HepG2 (cell line): ENCODE results near the gene AFAP1. TPM values are rescaled to one million over a fixed set of nuclear protein-coding genes. Genes with fewer than 3 reads are reported as not detected.

Experiments used
- DR1 ChIP-seq: sonication (generic); formaldehyde crosslinking; IDR thresholded peaks from 2 replicates; pipeline ENCODE4 v1.8.0; 2021; ENCODE audit warnings: mild to moderate bottlenecking, missing genetic modification reagents, inconsistent platforms
- EED ChIP-seq: sonication (generic); formaldehyde crosslinking; IDR thresholded peaks from 2 replicates; pipeline ENCODE4 v1.5.0; 2020; ENCODE audit warnings: mild to moderate bottlenecking, missing genetic modification reagents
- HDAC2 ChIP-seq: sonication (generic); formaldehyde crosslinking; IDR thresholded peaks from 2 replicates; pipeline ENCODE4 v1.4.0; 2020; ENCODE audit warnings: missing genetic modification reagents
- HMG20B ChIP-seq: conservative IDR thresholded peaks from 2 replicates; pipeline ENCODE4 v1.6.1; 2016; ENCODE audit warnings: missing genetic modification reagents, missing compliant biosample characterization
- HMGA1 ChIP-seq: sonication (generic); formaldehyde crosslinking; conservative IDR thresholded peaks from 2 replicates; pipeline ENCODE4 v1.4.0; 2020; ENCODE audit warnings: missing genetic modification reagents
- MTF1 ChIP-seq: sonication (generic); formaldehyde crosslinking; IDR thresholded peaks from 2 replicates; pipeline ENCODE4 v1.5.0; 2020; ENCODE audit warnings: missing genetic modification reagents
- RFXAP ChIP-seq: sonication (generic); formaldehyde crosslinking; IDR thresholded peaks from 2 replicates; pipeline ENCODE4 v1.4.0; 2020; ENCODE audit warnings: missing genetic modification reagents, borderline replicate concordance
- SIX4 ChIP-seq: sonication (generic); formaldehyde crosslinking; IDR thresholded peaks from 2 replicates; pipeline ENCODE4 v1.4.0; 2020; ENCODE audit warnings: missing genetic modification reagents
- SKI ChIP-seq: fragments of 450-650 bp; IDR thresholded peaks from one replicate; pipeline ENCODE4 v1.6.1; 2018; ENCODE audit warnings: mild to moderate bottlenecking; ENCODE audit not compliant: partially characterized antibody
- STAT5B ChIP-seq: sonication (generic); formaldehyde crosslinking; IDR thresholded peaks from 2 replicates; pipeline ENCODE4 v1.4.0; 2020; ENCODE audit warnings: missing genetic modification reagents
- TEAD3 ChIP-seq: optimal IDR thresholded peaks from 2 replicates; pipeline ENCODE3; 2016; ENCODE audit warnings: borderline replicate concordance
- U2AF2 ChIP-seq: fragments of 200-400 bp; formaldehyde crosslinking; IDR thresholded peaks from 2 replicates; pipeline ENCODE4 v1.6.1; 2017; ENCODE audit warnings: low read depth, mild to moderate bottlenecking, low read length
- ZBTB20 ChIP-seq: sonication (generic); formaldehyde crosslinking; IDR thresholded peaks from 2 replicates; pipeline ENCODE4 v1.8.1; 2023; ENCODE audit warnings: missing genetic modification reagents, low read depth, mild to moderate bottlenecking, borderline replicate concordance
- ZFP37 ChIP-seq: sonication (generic); formaldehyde crosslinking; IDR thresholded peaks from 2 replicates; pipeline ENCODE4 v1.4.0; 2020; ENCODE audit warnings: missing genetic modification reagents, borderline replicate concordance
- ZNF496 ChIP-seq: sonication (generic); formaldehyde crosslinking; IDR thresholded peaks from 2 replicates; pipeline ENCODE4 v1.8.1; 2023; ENCODE audit warnings: mild to moderate bottlenecking, moderate library complexity, missing genetic modification reagents; ENCODE audit not compliant: insufficient replicate concordance
- ZNF501 ChIP-seq: sonication (generic); formaldehyde crosslinking; IDR thresholded peaks from 2 replicates; pipeline ENCODE4 v1.5.1; 2020; ENCODE audit warnings: mild to moderate bottlenecking, moderate library complexity, missing genetic modification reagents
- ZNF747 ChIP-seq: sonication (generic); formaldehyde crosslinking; IDR thresholded peaks from 2 replicates; pipeline ENCODE4 v1.8.1; 2023; ENCODE audit warnings: missing genetic modification reagents, mild to moderate bottlenecking, borderline replicate concordance
- ZNF788 ChIP-seq: sonication (generic); formaldehyde crosslinking; IDR thresholded peaks from 2 replicates; pipeline ENCODE4 v1.5.0; 2020; ENCODE audit warnings: mild to moderate bottlenecking, missing genetic modification reagents, borderline replicate concordance
- ZNF839 ChIP-seq: sonication (generic); formaldehyde crosslinking; IDR thresholded peaks from 2 replicates; pipeline ENCODE4 v1.4.0; 2020; ENCODE audit warnings: missing genetic modification reagents, mild to moderate bottlenecking, borderline replicate concordance
- polyA plus RNA-seq, 8 experiments: library from polyadenylated mRNA; depleted of rRNA in 3 of 8; stranded (reverse) in 7 of 8; unstranded in 1 of 8; fragments of >200 nt; fragmentation: Illumina TruSeq in 4 of 8; extraction: Trizol in 4 of 8; gene quantifications; 2 replicates each; pipeline versions ENCODE4 v1.2.1 to v1.2.3, GENCODE V29; 2011 to 2016; ENCODE audit warnings: low read depth in 4 of 8, missing spikeins in 1 of 8, mixed read lengths in 1 of 8; ENCODE audit not compliant: insufficient read depth in 1 of 8
- total RNA-seq, 5 experiments: library from RNA; depleted of rRNA; stranded (reverse); fragments of >200 nt; fragmentation: Illumina TruSeq; extraction: Trizol; gene quantifications; 2 replicates each; pipeline ENCODE4 v1.2.3, GENCODE V29; 2016; ENCODE audit warnings: low read depth in 1 of 5
- TF ChIP-seq, protein P1 (sequence below): fragments of 450-650 bp; IDR thresholded peaks from 2 replicates; pipeline ENCODE4 v1.6.1; 2016
- TF ChIP-seq, protein P2 (sequence below): sonication (generic); formaldehyde crosslinking; IDR thresholded peaks from 2 replicates; pipeline ENCODE4 v1.5.0; 2020; ENCODE audit warnings: mild to moderate bottlenecking, missing genetic modification reagents
- TF ChIP-seq, protein P3 (sequence below): sonication (generic); formaldehyde crosslinking; IDR thresholded peaks from 2 replicates; pipeline ENCODE4 v1.4.0; 2020; ENCODE audit warnings: missing genetic modification reagents

AFAP1 gene
- total and polyA plus RNA-seq, 2 of the 13 experiments (the other 11 are each of a cell fraction or from before 2014, with no cell fraction given) = 2.5 TPM

DNA sequence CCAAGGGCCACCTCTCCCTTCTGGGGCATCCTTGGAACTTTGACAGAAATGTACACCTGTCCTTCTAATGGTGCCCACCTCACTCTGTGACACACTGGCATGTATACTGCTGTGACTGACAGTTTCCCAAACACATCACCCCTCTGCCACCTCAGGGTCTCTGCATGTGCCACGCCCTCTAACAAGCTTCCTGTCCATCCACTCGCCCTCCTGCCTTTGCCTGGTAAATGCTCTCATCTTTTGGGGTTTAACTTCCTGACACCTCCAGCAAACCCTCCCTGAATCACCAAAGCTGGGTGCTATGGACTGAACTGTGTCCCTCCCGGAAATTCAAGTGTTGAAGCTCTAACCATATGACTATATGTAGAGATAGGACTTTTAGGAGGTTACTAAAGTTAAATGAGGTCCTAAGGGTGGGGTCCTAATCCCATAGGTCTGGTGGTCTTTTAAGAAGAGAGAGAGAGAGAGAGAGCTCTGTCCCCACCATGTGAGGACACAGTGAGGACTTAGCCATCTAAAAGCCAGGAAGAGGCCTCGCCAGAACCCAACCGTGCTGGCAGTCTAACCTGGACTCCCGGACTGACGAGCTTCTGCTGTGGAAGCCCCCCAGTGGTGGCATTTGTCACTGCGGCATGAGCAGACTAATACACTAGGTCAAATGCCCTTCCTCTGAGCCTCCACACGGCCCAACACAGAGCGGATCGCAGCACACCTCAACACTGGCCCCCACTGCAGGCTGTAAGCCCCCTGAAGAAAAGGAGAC lies 95.6 kb downstream of the AFAP1 start (continued):
- no peak for TF ChIP-seq HMG20B (CRISPR knock-in tag)
- TF ChIP-seq ZNF788 (CRISPR knock-in tag) = peak; percentile 29; the same call in 1 of the 2 replicates
- TF ChIP-seq RFXAP (CRISPR knock-in tag) = no peak
- TF ChIP-seq HMGA1 (CRISPR knock-in tag) = no peak
- TF ChIP-seq STAT5B = no peak
- TF ChIP-seq, protein P1, sequence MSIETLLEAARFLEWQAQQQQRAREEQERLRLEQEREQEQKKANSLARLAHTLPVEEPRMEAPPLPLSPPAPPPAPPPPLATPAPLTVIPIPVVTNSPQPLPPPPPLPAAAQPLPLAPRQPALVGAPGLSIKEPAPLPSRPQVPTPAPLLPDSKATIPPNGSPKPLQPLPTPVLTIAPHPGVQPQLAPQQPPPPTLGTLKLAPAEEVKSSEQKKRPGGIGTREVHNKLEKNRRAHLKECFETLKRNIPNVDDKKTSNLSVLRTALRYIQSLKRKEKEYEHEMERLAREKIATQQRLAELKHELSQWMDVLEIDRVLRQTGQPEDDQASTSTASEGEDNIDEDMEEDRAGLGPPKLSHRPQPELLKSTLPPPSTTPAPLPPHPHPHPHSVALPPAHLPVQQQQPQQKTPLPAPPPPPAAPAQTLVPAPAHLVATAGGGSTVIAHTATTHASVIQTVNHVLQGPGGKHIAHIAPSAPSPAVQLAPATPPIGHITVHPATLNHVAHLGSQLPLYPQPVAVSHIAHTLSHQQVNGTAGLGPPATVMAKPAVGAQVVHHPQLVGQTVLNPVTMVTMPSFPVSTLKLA = no peak
- no peak for TF ChIP-seq EED
- TF ChIP-seq TEAD3 = peak; percentile 63
- peak; percentile 60; the same call in 1 of the 2 replicates for TF ChIP-seq ZNF501 (CRISPR knock-in tag)
- TF ChIP-seq, protein P2, sequence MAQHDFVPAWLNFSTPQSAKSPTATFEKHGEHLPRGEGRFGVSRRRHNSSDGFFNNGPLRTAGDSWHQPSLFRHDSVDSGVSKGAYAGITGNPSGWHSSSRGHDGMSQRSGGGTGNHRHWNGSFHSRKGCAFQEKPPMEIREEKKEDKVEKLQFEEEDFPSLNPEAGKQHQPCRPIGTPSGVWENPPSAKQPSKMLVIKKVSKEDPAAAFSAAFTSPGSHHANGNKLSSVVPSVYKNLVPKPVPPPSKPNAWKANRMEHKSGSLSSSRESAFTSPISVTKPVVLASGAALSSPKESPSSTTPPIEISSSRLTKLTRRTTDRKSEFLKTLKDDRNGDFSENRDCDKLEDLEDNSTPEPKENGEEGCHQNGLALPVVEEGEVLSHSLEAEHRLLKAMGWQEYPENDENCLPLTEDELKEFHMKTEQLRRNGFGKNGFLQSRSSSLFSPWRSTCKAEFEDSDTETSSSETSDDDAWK = no peak
- TF ChIP-seq SIX4 = no peak
- no peak for TF ChIP-seq ZBTB20 (CRISPR knock-in tag)
- TF ChIP-seq ZNF496 (CRISPR knock-in tag) = no peak
- TF ChIP-seq HDAC2 (CRISPR knock-in tag) = no peak
- no peak for TF ChIP-seq MTF1 (CRISPR knock-in tag)
- no peak for TF ChIP-seq ZFP37 (CRISPR knock-in tag)
- no peak for TF ChIP-seq DR1 (CRISPR knock-in tag)
- TF ChIP-seq U2AF2 = no peak
- TF ChIP-seq ZNF747 (CRISPR knock-in tag) = no peak
- TF ChIP-seq, protein P3, sequence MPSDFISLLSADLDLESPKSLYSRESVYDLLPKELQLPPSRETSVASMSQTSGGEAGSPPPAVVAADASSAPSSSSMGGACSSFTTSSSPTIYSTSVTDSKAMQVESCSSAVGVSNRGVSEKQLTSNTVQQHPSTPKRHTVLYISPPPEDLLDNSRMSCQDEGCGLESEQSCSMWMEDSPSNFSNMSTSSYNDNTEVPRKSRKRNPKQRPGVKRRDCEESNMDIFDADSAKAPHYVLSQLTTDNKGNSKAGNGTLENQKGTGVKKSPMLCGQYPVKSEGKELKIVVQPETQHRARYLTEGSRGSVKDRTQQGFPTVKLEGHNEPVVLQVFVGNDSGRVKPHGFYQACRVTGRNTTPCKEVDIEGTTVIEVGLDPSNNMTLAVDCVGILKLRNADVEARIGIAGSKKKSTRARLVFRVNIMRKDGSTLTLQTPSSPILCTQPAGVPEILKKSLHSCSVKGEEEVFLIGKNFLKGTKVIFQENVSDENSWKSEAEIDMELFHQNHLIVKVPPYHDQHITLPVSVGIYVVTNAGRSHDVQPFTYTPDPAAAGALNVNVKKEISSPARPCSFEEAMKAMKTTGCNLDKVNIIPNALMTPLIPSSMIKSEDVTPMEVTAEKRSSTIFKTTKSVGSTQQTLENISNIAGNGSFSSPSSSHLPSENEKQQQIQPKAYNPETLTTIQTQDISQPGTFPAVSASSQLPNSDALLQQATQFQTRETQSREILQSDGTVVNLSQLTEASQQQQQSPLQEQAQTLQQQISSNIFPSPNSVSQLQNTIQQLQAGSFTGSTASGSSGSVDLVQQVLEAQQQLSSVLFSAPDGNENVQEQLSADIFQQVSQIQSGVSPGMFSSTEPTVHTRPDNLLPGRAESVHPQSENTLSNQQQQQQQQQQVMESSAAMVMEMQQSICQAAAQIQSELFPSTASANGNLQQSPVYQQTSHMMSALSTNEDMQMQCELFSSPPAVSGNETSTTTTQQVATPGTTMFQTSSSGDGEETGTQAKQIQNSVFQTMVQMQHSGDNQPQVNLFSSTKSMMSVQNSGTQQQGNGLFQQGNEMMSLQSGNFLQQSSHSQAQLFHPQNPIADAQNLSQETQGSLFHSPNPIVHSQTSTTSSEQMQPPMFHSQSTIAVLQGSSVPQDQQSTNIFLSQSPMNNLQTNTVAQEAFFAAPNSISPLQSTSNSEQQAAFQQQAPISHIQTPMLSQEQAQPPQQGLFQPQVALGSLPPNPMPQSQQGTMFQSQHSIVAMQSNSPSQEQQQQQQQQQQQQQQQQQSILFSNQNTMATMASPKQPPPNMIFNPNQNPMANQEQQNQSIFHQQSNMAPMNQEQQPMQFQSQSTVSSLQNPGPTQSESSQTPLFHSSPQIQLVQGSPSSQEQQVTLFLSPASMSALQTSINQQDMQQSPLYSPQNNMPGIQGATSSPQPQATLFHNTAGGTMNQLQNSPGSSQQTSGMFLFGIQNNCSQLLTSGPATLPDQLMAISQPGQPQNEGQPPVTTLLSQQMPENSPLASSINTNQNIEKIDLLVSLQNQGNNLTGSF (CRISPR knock-in tag) = no peak
- TF ChIP-seq ZNF839 (CRISPR knock-in tag) = no peak
- no peak for TF ChIP-seq SKI
